Suprapubic skin (tissue), 4 donors: ENCODE measurements around the gene SLC4A1AP. TPM values are rescaled to one million over a fixed set of nuclear protein-coding genes. Genes with fewer than 3 reads are reported as not detected.

Experiments
- DNase-seq, 2 donors: peaks; one replicate each; pipeline ENCODE4 v3.0.0-alpha.2; 2019; ENCODE audit warnings: low spot score in 2 of 2
- H3K27ac ChIP-seq: fragments of 200-600 bp; sonication (generic); one replicate; pipeline ENCODE4 v1.5.1; 2019
- H3K27me3 ChIP-seq: fragments of 200-600 bp; sonication (generic); one replicate; pipeline ENCODE4 v1.5.1; 2019
- H3K36me3 ChIP-seq: fragments of 200-600 bp; sonication (generic); one replicate; pipeline ENCODE4 v1.5.1; 2019
- H3K4me1 ChIP-seq: fragments of 200-600 bp; sonication (generic); one replicate; pipeline ENCODE4 v1.5.1; 2019
- H3K4me3 ChIP-seq: fragments of 200-600 bp; sonication (generic); one replicate; pipeline ENCODE4 v1.5.1; 2019; ENCODE audit warnings: mild to moderate bottlenecking
- H3K9me3 ChIP-seq: fragments of 200-600 bp; sonication (generic); one replicate; pipeline ENCODE4 v1.5.1; 2019
- CTCF ChIP-seq, 2 donors: fragments of 200-600 bp in 1 of 2; fragments of 450-650 bp in 1 of 2; sonication (generic) in 1 of 2; IDR thresholded peaks; one replicate each; pipeline ENCODE4 v1.5.1; 2016 to 2019; ENCODE audit warnings: antibody characterized with exemption in 2 of 2, mild to moderate bottlenecking in 1 of 2, moderate library complexity in 1 of 2
- EP300 ChIP-seq: sonication (generic); formaldehyde crosslinking; IDR thresholded peaks from one replicate; pipeline ENCODE4 v1.6.1; 2017; ENCODE audit warnings: antibody characterized with exemption
- POLR2A ChIP-seq, 2 donors: fragments of 450-650 bp; IDR thresholded peaks; one replicate each; pipeline ENCODE4 v1.6.1; 2017; ENCODE audit warnings: antibody characterized with exemption in 2 of 2, mild to moderate bottlenecking in 2 of 2, moderate library complexity in 2 of 2
- POLR2AphosphoS5 ChIP-seq, 3 donors: sonication (generic); formaldehyde crosslinking; IDR thresholded peaks; one replicate each; pipeline ENCODE4 v1.6.1; 2017; ENCODE audit warnings: antibody characterized with exemption in 3 of 3
- WGBS: methylation state at CpG from one replicate; pipeline ENCODE4 v1.1.5; 2018; 5-methylcytosine and 5-hydroxymethylcytosine counted together
- total RNA-seq, 4 donors: library from RNA; depleted of rRNA; stranded (reverse); fragments of >200 nt; gene quantifications; one replicate each; pipeline ENCODE4 v1.1.0, GENCODE V29; 2016

Gene SLC4A1AP
- total RNA-seq, 4 donors from 2014 or later, result 15.1 to 25.3 (median 20.7) TPM

DNA sequence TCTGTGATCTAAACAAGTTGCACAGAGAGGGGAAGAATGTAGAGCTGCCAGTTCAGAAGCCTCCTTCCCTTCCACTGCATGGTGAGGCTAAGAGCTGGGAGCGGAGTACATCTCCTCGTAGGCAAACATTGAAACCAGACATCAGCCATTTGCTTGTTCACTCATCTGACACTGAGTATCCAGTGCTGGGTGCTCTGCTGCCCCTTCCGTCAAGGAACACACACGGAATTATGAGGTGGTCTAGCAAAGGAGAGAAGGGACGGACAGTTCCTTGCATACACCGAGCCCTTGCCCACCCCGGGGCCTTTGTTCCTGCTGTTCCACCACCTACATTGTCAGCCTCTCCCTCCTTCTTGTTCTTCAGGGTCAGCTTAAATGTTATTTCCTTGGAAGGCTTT, 44.6 kb downstream of the SLC4A1AP start:
- Histone ChIP-seq H3K36me3 (no peaks in the 10 kb centered on the region), H3K4me3 (no peak overlapping the region), H3K27ac (peak overlapping the region; percentile 90), H3K9me3 (no peaks in the 10 kb centered on the region), H3K4me1 (peaks cover 56% of the 10 kb centered on the region), H3K27me3 (no peaks in the 10 kb centered on the region)
- TF ChIP-seq CTCF (IDR thresholded peaks at IDR 0.05) (no peak), POLR2AphosphoS5 (IDR thresholded peaks at IDR 0.05) (no peak), POLR2A (IDR thresholded peaks at IDR 0.05) (no peak), EP300 (no peak)
- DNase-seq, result no peak
- 90% methylated on average over 7 of the region's 7 CpGs for WGBS

GRCh38 chr2:27708666-27709065, 45.0 kb downstream of the SLC4A1AP start:
- no peak for DNase-seq
- H3K4me1 ChIP-seq, result peaks cover 53% of the 10 kb centered on the region
- no peak overlapping the region for H3K4me3 ChIP-seq
- 57% methylated on average over 3 of the region's 3 CpGs for WGBS
- H3K27me3 ChIP-seq, result no peaks in the 10 kb centered on the region
- H3K9me3 ChIP-seq, result no peaks in the 10 kb centered on the region
- no peaks in the 10 kb centered on the region for H3K36me3 ChIP-seq
- TF ChIP-seq EP300 (no peak), CTCF (IDR thresholded peaks at IDR 0.05) (no peak), POLR2AphosphoS5 (IDR thresholded peaks at IDR 0.05) (no peak), POLR2A (IDR thresholded peaks at IDR 0.05) (no peak)
- H3K27ac ChIP-seq, result peak overlapping the region; percentile 90

GRCh38 chr2:27709326-27709725, 45.6 kb downstream of the SLC4A1AP start:
- H3K9me3 ChIP-seq, result no peaks in the 10 kb centered on the region
- WGBS, result 33% methylated on average over 2 of the region's 2 CpGs
- H3K27me3 ChIP-seq, result no peaks in the 10 kb centered on the region
- TF ChIP-seq POLR2A (IDR thresholded peaks at IDR 0.05) (no peak), EP300 (no peak), CTCF (IDR thresholded peaks at IDR 0.05) (no peak), POLR2AphosphoS5 (IDR thresholded peaks at IDR 0.05) (no peak)
- H3K4me3 ChIP-seq, result no peak overlapping the region
- DNase-seq, result no peak
- H3K27ac ChIP-seq, result peak overlapping the region; percentile 90
- peaks cover 46% of the 10 kb centered on the region for H3K4me1 ChIP-seq
- no peaks in the 10 kb centered on the region for H3K36me3 ChIP-seq

- no peak for TF ChIP-seq EP300
- TF ChIP-seq POLR2AphosphoS5 (IDR thresholded peaks at IDR 0.05), result no peak
- TF ChIP-seq POLR2A (IDR thresholded peaks at IDR 0.05), result no peak
- no peak for TF ChIP-seq CTCF (IDR thresholded peaks at IDR 0.05)
- Histone ChIP-seq H3K4me1 (peaks cover 43% of the 10 kb centered on the region), H3K4me3 (no peak overlapping the region), H3K9me3 (no peaks in the 10 kb centered on the region), H3K27ac (no peak overlapping the region), H3K36me3 (no peaks in the 10 kb centered on the region), H3K27me3 (no peaks in the 10 kb centered on the region)
- DNase-seq, result no peak
- WGBS, result 90% methylated on average over 7 of the region's 7 CpGs
These were observed 46.4 kb downstream of the SLC4A1AP start for GRCh38 chr2:27709960-27710575.

DNA sequence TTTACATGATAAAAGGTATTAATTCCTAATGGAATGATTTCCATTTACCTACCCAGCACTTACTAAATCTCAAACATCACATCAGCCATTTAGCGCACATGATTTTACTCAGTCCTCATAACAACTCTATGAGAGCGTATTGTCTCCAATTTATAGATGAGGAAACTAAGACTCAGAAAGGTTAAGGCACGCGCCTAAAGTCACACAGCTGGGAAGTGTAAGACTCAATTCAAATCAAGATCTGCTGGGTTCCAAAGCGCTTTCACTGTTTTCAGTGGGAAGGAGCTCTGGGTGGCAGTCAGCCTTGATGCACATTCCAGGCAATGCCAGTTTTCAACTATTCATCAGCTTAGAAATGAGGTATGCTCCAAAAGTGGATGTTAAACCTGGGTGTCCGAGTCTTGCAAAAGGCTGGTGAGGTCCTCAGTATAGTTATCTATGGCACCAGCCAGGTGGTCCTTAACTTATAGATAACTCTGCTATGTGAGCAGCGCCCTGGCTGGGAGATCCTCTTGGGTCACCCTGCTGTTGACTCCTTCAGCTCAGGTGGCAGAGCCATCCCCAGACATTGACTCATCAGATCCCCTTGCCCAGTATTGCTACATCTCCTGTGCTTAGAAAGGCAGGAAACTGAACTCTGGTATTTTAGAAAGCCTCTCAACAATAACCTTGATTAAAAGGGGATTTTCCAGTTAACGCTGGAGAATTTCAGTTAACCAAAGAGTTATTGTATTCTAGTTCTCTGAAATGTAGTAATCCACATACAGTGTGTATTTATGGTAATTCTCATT, 47.1 kb downstream of the SLC4A1AP start:
- Histone ChIP-seq H3K27ac (no peak overlapping the region), H3K9me3 (no peaks in the 10 kb centered on the region), H3K36me3 (no peaks in the 10 kb centered on the region), H3K4me3 (no peak overlapping the region), H3K27me3 (no peaks in the 10 kb centered on the region), H3K4me1 (peaks cover 43% of the 10 kb centered on the region)
- WGBS, result 89% methylated on average over 8 of the region's 8 CpGs
- TF ChIP-seq CTCF (IDR thresholded peaks at IDR 0.05) (no peak), POLR2AphosphoS5 (IDR thresholded peaks at IDR 0.05) (no peak), POLR2A (IDR thresholded peaks at IDR 0.05) (no peak), EP300 (no peak)
- DNase-seq, result no peak
